ENCODE measurements around the gene CAD. TPM values are rescaled to one million over a fixed set of nuclear protein-coding genes. Genes with fewer than 3 reads are reported as not detected.

Gene CAD
- polyA plus RNA-seq, 2 donors: 16.8 to 18.3 TPM

GRCh38 chr2:27237341-27237945 is 20.3 kb downstream of the CAD start:
- Histone ChIP-seq H3K4me3 (ENCODE audit: low read depth in 1 of 2, low read length in 2 of 2) (no peak overlapping the region), H3K4me1 (ENCODE audit: control insufficient read depth in 2 of 2, insufficient read depth in 2 of 2, low read length in 1 of 2) (no peaks in the 10 kb centered on the region), H3K27ac (ENCODE audit: low read depth in 2 of 2, low read length in 1 of 2) (no peak overlapping the region), H3K9me3 (ENCODE audit: control insufficient read depth in 2 of 2, insufficient read depth in 1 of 2, low read depth in 1 of 2, low read length in 1 of 2) (no peaks in the 10 kb centered on the region), H3K27me3 (ENCODE audit: control insufficient read depth in 1 of 2, insufficient read depth in 2 of 2, low read length in 2 of 2) (no peaks in the 10 kb centered on the region), H3K36me3 (ENCODE audit: control insufficient read depth in 2 of 2, insufficient read depth in 2 of 2, low read length in 1 of 2) (peaks cover 47 to 83% of the 10 kb centered on the region in 2 donors)
- 95 to 96% methylated on average over 15 of the region's 15 CpGs for WGBS, 2 donors

DNA sequence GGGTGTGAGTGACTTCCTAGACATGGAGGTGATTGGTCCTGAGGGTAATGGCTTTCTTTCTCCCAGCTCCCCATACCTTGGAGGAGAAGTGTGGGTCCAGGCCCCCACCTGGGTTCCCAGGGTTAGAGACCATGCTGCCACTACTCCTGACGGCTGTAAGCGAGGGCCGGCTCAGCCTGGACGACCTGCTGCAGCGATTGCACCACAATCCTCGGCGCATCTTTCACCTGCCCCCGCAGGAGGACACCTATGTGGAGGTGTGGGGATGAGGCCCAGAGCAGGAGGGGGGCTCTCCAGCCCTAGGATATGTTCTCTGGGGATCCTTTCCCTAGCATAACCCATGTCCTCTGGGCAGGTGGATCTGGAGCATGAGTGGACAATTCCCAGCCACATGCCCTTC is 21.8 kb downstream of the CAD start:
- H3K4me3 ChIP-seq (ENCODE audit: low read depth in 1 of 2, low read length in 2 of 2): no peak overlapping the region
- WGBS, 2 donors: 96 to 97% methylated on average over 8 of the region's 8 CpGs
- no peaks in the 10 kb centered on the region for H3K4me1 ChIP-seq (ENCODE audit: control insufficient read depth in 2 of 2, insufficient read depth in 2 of 2, low read length in 1 of 2)
- no peak overlapping the region for H3K27ac ChIP-seq (ENCODE audit: low read depth in 2 of 2, low read length in 1 of 2)
- peaks cover 46 to 86% of the 10 kb centered on the region in 2 donors for H3K36me3 ChIP-seq (ENCODE audit: control insufficient read depth in 2 of 2, insufficient read depth in 2 of 2, low read length in 1 of 2)
- H3K27me3 ChIP-seq (ENCODE audit: control insufficient read depth in 1 of 2, insufficient read depth in 2 of 2, low read length in 2 of 2): no peaks in the 10 kb centered on the region
- no peaks in the 10 kb centered on the region for H3K9me3 ChIP-seq (ENCODE audit: control insufficient read depth in 2 of 2, insufficient read depth in 1 of 2, low read depth in 1 of 2, low read length in 1 of 2)

- Histone ChIP-seq H3K9me3 (ENCODE audit: control insufficient read depth in 2 of 2, insufficient read depth in 1 of 2, low read depth in 1 of 2, low read length in 1 of 2) (no peaks in the 10 kb centered on the region), H3K4me1 (ENCODE audit: control insufficient read depth in 2 of 2, insufficient read depth in 2 of 2, low read length in 1 of 2) (no peaks in the 10 kb centered on the region), H3K36me3 (ENCODE audit: control insufficient read depth in 2 of 2, insufficient read depth in 2 of 2, low read length in 1 of 2) (peaks cover 44 to 77% of the 10 kb centered on the region in 2 donors), H3K27ac (ENCODE audit: low read depth in 2 of 2, low read length in 1 of 2) (no peak overlapping the region), H3K27me3 (ENCODE audit: control insufficient read depth in 1 of 2, insufficient read depth in 2 of 2, low read length in 2 of 2) (no peaks in the 10 kb centered on the region), H3K4me3 (ENCODE audit: low read depth in 1 of 2, low read length in 2 of 2) (no peak overlapping the region)
- 82 to 87% methylated on average over 9 of the region's 9 CpGs for WGBS, 2 donors
These were observed 23.2 kb downstream of the CAD start for GRCh38 chr2:27240406-27240805.

- Histone ChIP-seq H3K36me3 (ENCODE audit: control insufficient read depth in 2 of 2, insufficient read depth in 2 of 2, low read length in 1 of 2) (peaks cover 40 to 68% of the 10 kb centered on the region in 2 donors), H3K9me3 (ENCODE audit: control insufficient read depth in 2 of 2, insufficient read depth in 1 of 2, low read depth in 1 of 2, low read length in 1 of 2) (no peaks in the 10 kb centered on the region), H3K27me3 (ENCODE audit: control insufficient read depth in 1 of 2, insufficient read depth in 2 of 2, low read length in 2 of 2) (no peaks in the 10 kb centered on the region), H3K4me1 (ENCODE audit: control insufficient read depth in 2 of 2, insufficient read depth in 2 of 2, low read length in 1 of 2) (no peaks in the 10 kb centered on the region), H3K27ac (ENCODE audit: low read depth in 2 of 2, low read length in 1 of 2) (no peak overlapping the region), H3K4me3 (ENCODE audit: low read depth in 1 of 2, low read length in 2 of 2) (no peak overlapping the region)
- 82 to 85% methylated on average over 24 of the region's 24 CpGs for WGBS, 2 donors
These were observed 24.8 kb downstream of the CAD start for GRCh38 chr2:27241761-27242613.

DNA sequence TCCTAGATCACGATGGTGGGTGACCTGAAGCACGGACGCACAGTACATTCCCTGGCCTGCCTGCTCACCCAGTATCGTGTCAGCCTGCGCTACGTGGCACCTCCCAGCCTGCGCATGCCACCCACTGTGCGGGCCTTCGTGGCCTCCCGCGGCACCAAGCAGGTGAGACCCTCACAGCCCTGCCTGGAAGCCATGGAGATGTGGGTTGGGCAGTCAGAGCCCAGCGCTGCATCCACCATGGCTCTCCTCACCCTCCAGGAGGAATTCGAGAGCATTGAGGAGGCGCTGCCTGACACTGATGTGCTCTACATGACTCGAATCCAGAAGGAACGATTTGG is 25.4 kb downstream of the CAD start:
- Histone ChIP-seq H3K4me1 (ENCODE audit: control insufficient read depth in 2 of 2, insufficient read depth in 2 of 2, low read length in 1 of 2) (no peaks in the 10 kb centered on the region), H3K36me3 (ENCODE audit: control insufficient read depth in 2 of 2, insufficient read depth in 2 of 2, low read length in 1 of 2) (peaks cover 40 to 63% of the 10 kb centered on the region in 2 donors), H3K27me3 (ENCODE audit: control insufficient read depth in 1 of 2, insufficient read depth in 2 of 2, low read length in 2 of 2) (no peaks in the 10 kb centered on the region), H3K4me3 (ENCODE audit: low read depth in 1 of 2, low read length in 2 of 2) (no peak overlapping the region), H3K27ac (ENCODE audit: low read depth in 2 of 2, low read length in 1 of 2) (no peak overlapping the region), H3K9me3 (ENCODE audit: control insufficient read depth in 2 of 2, insufficient read depth in 1 of 2, low read depth in 1 of 2, low read length in 1 of 2) (no peaks in the 10 kb centered on the region)
- WGBS, 2 donors: 95 to 97% methylated on average over 16 of the region's 16 CpGs

- Histone ChIP-seq H3K36me3 (ENCODE audit: control insufficient read depth in 2 of 2, insufficient read depth in 2 of 2, low read length in 1 of 2) (peaks cover 30 to 54% of the 10 kb centered on the region in 2 donors), H3K4me3 (ENCODE audit: low read depth in 1 of 2, low read length in 2 of 2) (no peak overlapping the region), H3K4me1 (ENCODE audit: control insufficient read depth in 2 of 2, insufficient read depth in 2 of 2, low read length in 1 of 2) (no peaks in the 10 kb centered on the region), H3K27ac (ENCODE audit: low read depth in 2 of 2, low read length in 1 of 2) (no peak overlapping the region), H3K9me3 (ENCODE audit: control insufficient read depth in 2 of 2, insufficient read depth in 1 of 2, low read depth in 1 of 2, low read length in 1 of 2) (no peaks in the 10 kb centered on the region), H3K27me3 (ENCODE audit: control insufficient read depth in 1 of 2, insufficient read depth in 2 of 2, low read length in 2 of 2) (no peaks in the 10 kb centered on the region)
- 84 to 86% methylated on average over 19 of the region's 19 CpGs for WGBS, 2 donors
These were observed 26.4 kb downstream of the CAD start for GRCh38 chr2:27243391-27244130.

- no peak overlapping the region for H3K4me3 ChIP-seq (ENCODE audit: low read depth in 1 of 2, low read length in 2 of 2)
These were observed 27.9 kb downstream of the CAD start for GRCh38 chr2:27245116-27245515.

GRCh38 chr2:27245626-27246025 is 28.5 kb downstream of the CAD start:
- no peak overlapping the region for H3K4me3 ChIP-seq (ENCODE audit: low read depth in 1 of 2, low read length in 2 of 2)
- 78 to 87% methylated on average over 4 of the region's 4 CpGs for WGBS, 2 donors
- H3K36me3 ChIP-seq (ENCODE audit: control insufficient read depth in 2 of 2, insufficient read depth in 2 of 2, low read length in 1 of 2): peaks cover 19 to 36% of the 10 kb centered on the region in 2 donors
- no peaks in the 10 kb centered on the region for H3K27me3 ChIP-seq (ENCODE audit: control insufficient read depth in 1 of 2, insufficient read depth in 2 of 2, low read length in 2 of 2)
- H3K27ac ChIP-seq (ENCODE audit: low read depth in 2 of 2, low read length in 1 of 2): no peak overlapping the region
- no peaks in the 10 kb centered on the region for H3K4me1 ChIP-seq (ENCODE audit: control insufficient read depth in 2 of 2, insufficient read depth in 2 of 2, low read length in 1 of 2)
- no peaks in the 10 kb centered on the region for H3K9me3 ChIP-seq (ENCODE audit: control insufficient read depth in 2 of 2, insufficient read depth in 1 of 2, low read depth in 1 of 2, low read length in 1 of 2)

More at GRCh38 chr2:27245116-27245515, 27.9 kb downstream of the CAD start:
- no peak overlapping the region for H3K27ac ChIP-seq (ENCODE audit: low read depth in 2 of 2, low read length in 1 of 2)
- no peaks in the 10 kb centered on the region for H3K4me1 ChIP-seq (ENCODE audit: control insufficient read depth in 2 of 2, insufficient read depth in 2 of 2, low read length in 1 of 2)
- no peaks in the 10 kb centered on the region for H3K27me3 ChIP-seq (ENCODE audit: control insufficient read depth in 1 of 2, insufficient read depth in 2 of 2, low read length in 2 of 2)
- WGBS, 2 donors: 78 to 81% methylated on average over 10 of the region's 10 CpGs
- peaks cover 22 to 41% of the 10 kb centered on the region in 2 donors for H3K36me3 ChIP-seq (ENCODE audit: control insufficient read depth in 2 of 2, insufficient read depth in 2 of 2, low read length in 1 of 2)
- no peaks in the 10 kb centered on the region for H3K9me3 ChIP-seq (ENCODE audit: control insufficient read depth in 2 of 2, insufficient read depth in 1 of 2, low read depth in 1 of 2, low read length in 1 of 2)

DNA sequence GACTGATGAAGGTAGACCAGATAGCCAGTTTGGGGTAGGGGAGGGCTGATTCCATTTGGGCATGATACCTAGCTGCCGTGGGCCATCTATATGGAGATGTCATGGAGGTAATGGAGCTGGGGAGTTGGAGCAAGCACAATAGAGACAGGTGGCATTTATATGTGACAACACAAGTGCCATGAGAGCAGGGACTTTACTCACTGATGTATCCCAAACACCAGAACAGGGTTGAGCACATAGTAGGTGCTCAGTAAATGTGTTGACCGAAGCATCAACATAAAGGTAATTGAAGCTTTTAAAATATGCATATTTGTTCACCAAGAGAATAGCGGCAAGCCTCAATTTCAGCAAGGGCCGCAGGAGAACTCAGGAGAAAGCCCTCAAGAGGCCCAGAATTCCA is 30.7 kb downstream of the CAD start:
- WGBS, 2 donors: 68 to 74% methylated on average over 4 of the region's 4 CpGs
- no peaks in the 10 kb centered on the region for H3K9me3 ChIP-seq (ENCODE audit: control insufficient read depth in 2 of 2, insufficient read depth in 1 of 2, low read depth in 1 of 2, low read length in 1 of 2)
- peaks cover 4 to 13% of the 10 kb centered on the region in 2 donors for H3K36me3 ChIP-seq (ENCODE audit: control insufficient read depth in 2 of 2, insufficient read depth in 2 of 2, low read length in 1 of 2)
- no peak overlapping the region for H3K4me3 ChIP-seq (ENCODE audit: low read depth in 1 of 2, low read length in 2 of 2)
- H3K27ac ChIP-seq (ENCODE audit: low read depth in 2 of 2, low read length in 1 of 2): no peak overlapping the region
- no peaks in the 10 kb centered on the region for H3K27me3 ChIP-seq (ENCODE audit: control insufficient read depth in 1 of 2, insufficient read depth in 2 of 2, low read length in 2 of 2)
- H3K4me1 ChIP-seq (ENCODE audit: control insufficient read depth in 2 of 2, insufficient read depth in 2 of 2, low read length in 1 of 2): no peaks in the 10 kb centered on the region

All from esophagus (tissue), 2 donors.